GM12878 (cell line): ENCODE data around the gene KCNC4. TPM values are rescaled to one million over a fixed set of nuclear protein-coding genes. Genes with fewer than 3 reads are reported as not detected.

Source experiments
- ATAC-seq: fragments of 200-7000 bp; cut with Tn5 transposase; 3 replicates; pipeline ENCODE4 v1.9.1; 2020; ENCODE audit warnings: mild to moderate bottlenecking, moderate library complexity
- BruUV-seq: library from RNA; stranded (reverse); fragments of 400-500 nt; replicated peaks from 2 replicates; lab custom pipeline; 2021; lab: Mats Ljungman, UMichigan
- CTCF ChIA-PET: fragments of 300-600 bp; sonication (Branson Sonifier 250); formaldehyde crosslinking; extraction: SDS; loops from one replicate; lab custom pipeline; 2021; ENCODE audit warnings: inconsistent platforms; lab: Yijun Ruan, JAX
- POLR2A ChIA-PET: fragments of 350-600 bp; formaldehyde crosslinking; extraction: SDS; loops from one replicate; lab custom pipeline; 2021; ENCODE audit warnings: inconsistent platforms; lab: Charles Lee
- RAD21 ChIA-PET: fragments of 300-600 bp; sonication (Branson Sonifier 250); formaldehyde crosslinking; loops from one replicate; lab custom pipeline; 2023; ENCODE audit warnings: antibody characterized with exemption; ENCODE audit not compliant: unreplicated experiment; lab: Charles Lee
- SMC1A ChIA-PET: fragments of 300-600 bp; sonication (Branson Sonifier 250); formaldehyde crosslinking; loops from one replicate; lab custom pipeline; 2023; ENCODE audit not compliant: unreplicated experiment, uncharacterized antibody; lab: Charles Lee
- DNase-seq: peaks from one replicate; pipeline ENCODE4 v3.0.0-alpha.2; 2011; ENCODE audit warnings: low read depth, low spot score
- FAIRE-seq: peaks from 3 replicates; lab custom pipeline; 2011; peaks lifted over from hg19 to GRCh38; lab: Jason Lieb, UNC
- H2AFZ ChIP-seq: 2 replicates; pipeline ENCODE4 v1.6.0; 2011; ENCODE audit warnings: low read depth, low read length, control low read depth; ENCODE audit not compliant: control insufficient read depth
- H3K27ac ChIP-seq: 2 replicates; pipeline ENCODE4 v1.5.1; 2011; ENCODE audit warnings: control low read depth; ENCODE audit not compliant: control insufficient read depth, insufficient read depth
- H3K27me3 ChIP-seq, 2 experiments: replicated peaks in 1 of 2; 2 replicates each; pipeline versions ENCODE4 v1.6.0 to v1.6.1; 2011; ENCODE audit warnings: low read length in 1 of 2; ENCODE audit not compliant: control insufficient read depth in 2 of 2, insufficient read depth in 2 of 2
- H3K36me3 ChIP-seq, 2 experiments: 2 replicates each; pipeline ENCODE4 v1.5.1; 2011; ENCODE audit warnings: low read length in 1 of 2; ENCODE audit not compliant: control insufficient read depth in 2 of 2, insufficient read depth in 2 of 2
- H3K4me1 ChIP-seq: 2 replicates; pipeline ENCODE4 v1.6.1; 2011; ENCODE audit warnings: mild to moderate bottlenecking, low read length, moderate library complexity, mixed read lengths; ENCODE audit not compliant: control insufficient read depth, insufficient read depth
- H3K4me2 ChIP-seq: 2 replicates; pipeline ENCODE4 v1.6.0; 2011; ENCODE audit warnings: control low read depth; ENCODE audit not compliant: control insufficient read depth, insufficient read depth
- H3K4me3 ChIP-seq: fragments of 200-600 bp; sonication (generic); 2 replicates; pipeline ENCODE4 v1.5.1; 2016
- H3K79me2 ChIP-seq: 2 replicates; pipeline ENCODE4 v1.6.0; 2011; ENCODE audit warnings: low read length; ENCODE audit not compliant: control insufficient read depth, insufficient read depth
- H3K9ac ChIP-seq: 2 replicates; pipeline ENCODE4 v1.8.0; 2011; ENCODE audit warnings: low read length, control low read depth, mixed read lengths; ENCODE audit not compliant: control insufficient read depth, insufficient read depth
- H3K9me3 ChIP-seq: replicated peaks from 3 replicates; pipeline ENCODE4 v1.5.1; 2011; ENCODE audit warnings: mild to moderate bottlenecking, low read length; ENCODE audit not compliant: control insufficient read depth, insufficient read depth
- H4K20me1 ChIP-seq: 2 replicates; pipeline ENCODE4 v1.6.0; 2011; ENCODE audit not compliant: control insufficient read depth, insufficient read depth
- BCL11A ChIP-seq: IDR thresholded peaks from 2 replicates; pipeline ENCODE4 v1.6.1; 2011; ENCODE audit warnings: low read depth, low read length
- BHLHE40 ChIP-seq, 2 experiments: fragments of 450-650 bp in 1 of 2; IDR thresholded peaks; 2 replicates each; pipeline ENCODE4 v1.6.1; 2011 to 2017; ENCODE audit warnings: low read depth in 2 of 2, borderline replicate concordance in 1 of 2, improper control_type of control experiment in 1 of 2, low read length in 1 of 2, mild to moderate bottlenecking in 1 of 2
- CEBPZ ChIP-seq: fragments of 150-350 bp; IDR thresholded peaks from 2 replicates; pipeline ENCODE4 v1.6.1; 2016; ENCODE audit warnings: low read depth, low read length
- DPF2 ChIP-seq: fragments of 450-650 bp; IDR thresholded peaks from 2 replicates; pipeline ENCODE4 v1.6.1; 2017; ENCODE audit warnings: mild to moderate bottlenecking
- E2F4 ChIP-seq: IDR thresholded peaks from 2 replicates; pipeline ENCODE4 v1.6.1; 2012; ENCODE audit warnings: low read depth, low read length, improper control_type of control experiment
- EED ChIP-seq: sonication (generic); IDR thresholded peaks from 2 replicates; pipeline ENCODE4 v1.6.1; 2016; ENCODE audit warnings: antibody characterized with exemption, low read depth
- HSF1 ChIP-seq: fragments of 150-350 bp; IDR thresholded peaks from 2 replicates; pipeline ENCODE4 v1.6.1; 2014; ENCODE audit warnings: mild to moderate bottlenecking, low read depth, low read length
- JUNB ChIP-seq: IDR thresholded peaks from 2 replicates; pipeline ENCODE4 v1.6.1; 2016; ENCODE audit warnings: antibody characterized with exemption, mild to moderate bottlenecking
- NFIC ChIP-seq: IDR thresholded peaks from 2 replicates; pipeline ENCODE4 v1.6.1; 2012; ENCODE audit warnings: low read depth, mild to moderate bottlenecking, inconsistent platforms, low read length, moderate library complexity
- SRF ChIP-seq, 2 experiments: IDR thresholded peaks; 2 replicates each; pipeline ENCODE4 v1.6.1; 2011; ENCODE audit warnings: low read depth in 2 of 2, low read length in 2 of 2, mild to moderate bottlenecking in 1 of 2, moderate library complexity in 1 of 2
- USF2 ChIP-seq: IDR thresholded peaks from 2 replicates; pipeline ENCODE4 v1.6.1; 2011; ENCODE audit warnings: low read depth, low read length, improper control_type of control experiment, borderline replicate concordance
- ZBTB33 ChIP-seq: fragments of 450-650 bp; IDR thresholded peaks from 2 replicates; pipeline ENCODE4 v1.6.1; 2017; ENCODE audit warnings: mild to moderate bottlenecking
- ZNF217 ChIP-seq: fragments of 450-650 bp; IDR thresholded peaks from 2 replicates; pipeline ENCODE4 v1.6.1; 2017; ENCODE audit warnings: antibody characterized with exemption, mild to moderate bottlenecking
- WGBS: methylation state at CpG from one replicate; pipeline ENCODE4 v1.1.6; 2016; ENCODE audit warnings: low lambda C conversion rate; ENCODE audit not compliant: insufficient replicate concordance, insufficient coverage; ENCODE audit errors: missing lambda C conversion rate; 5-methylcytosine and 5-hydroxymethylcytosine counted together
- in situ Hi-C: fragments of 300-500 bp; cut with MboI; formaldehyde crosslinking; loops from 9 replicates; pipeline ENCODE4 v1.14.3; 2018; ENCODE audit warnings: mixed read lengths
- intact Hi-C: fragments of 100-400 bp; cut with micrococcal nuclease; formaldehyde crosslinking; loops from one replicate; pipeline ENCODE4 v1.14.2; 2022; ENCODE audit not compliant: unreplicated experiment
- polyA plus RNA-seq, 11 experiments: library from polyadenylated mRNA; depleted of rRNA in 4 of 11; unstranded in 6 of 11; stranded (reverse) in 5 of 11; fragments of >200 nt; fragmentation: Nextera tagmentation in 4 of 11; fragmentation: Illumina TruSeq in 1 of 11; extraction: Ambion mirVana in 4 of 11; extraction: Trizol in 1 of 11; gene quantifications; 1 replicate in 1 of 11; 2 replicates in 10 of 11; pipeline versions ENCODE4 v1.2.1 to v1.2.3, GENCODE V29; 2011 to 2016; ENCODE audit warnings: inconsistent platforms in 2 of 11, missing spikeins in 2 of 11, low read depth in 1 of 11
- total RNA-seq, 4 experiments: library from RNA; depleted of rRNA in 3 of 4; stranded (reverse); fragments of >200 nt in 3 of 4; fragmentation: Illumina TruSeq in 1 of 4; extraction: Trizol in 1 of 4; gene quantifications; 2 replicates each; pipeline versions ENCODE4 v1.2.1 to v1.2.3, GENCODE V29; 2013 to 2021

The KCNC4 gene
- total and polyA plus RNA-seq, 10 of the 15 experiments (the other 5 are each of a cell fraction or from before 2014, with no cell fraction given) = 0.06 to 1.7 (median 0.36) TPM

- no peak for TF ChIP-seq ZBTB33
- no peak for TF ChIP-seq ZNF217
- TF ChIP-seq EED = no peak
- no peak for TF ChIP-seq CEBPZ
- TF ChIP-seq BCL11A = 0 out of 2 replicates have a peak, but pooled peaks have one; percentile 23
- TF ChIP-seq JUNB = peak; percentile 80
- TF ChIP-seq, all 136 proteins: peak for 11
Measured at GRCh38 chr1:110216844-110217444, 6.8 kb downstream of the KCNC4 start (continued).

GRCh38 chr1:110218137-110218536, 8.0 kb downstream of the KCNC4 start:
- intact Hi-C loops (no loop called here), in situ Hi-C loops (no loop called here)
- Histone ChIP-seq H3K9me3 (no peaks in the 10 kb centered on the region), H3K4me2 (no peak overlapping the region), H3K4me1 (no peaks in the 10 kb centered on the region; the same call in 1 of the 2 replicates), H3K27me3 (no peaks in the 10 kb centered on the region; a peak in 1 of 4 replicates), H4K20me1 (no peaks in the 10 kb centered on the region), H3K9ac (no peak overlapping the region), H3K4me3 (no peak overlapping the region), H2AFZ (no peak overlapping the region), H3K27ac (no peak overlapping the region), H3K36me3 (no peaks in the 10 kb centered on the region), H3K79me2 (no peaks in the 10 kb centered on the region)
- DNase-seq (no peak), FAIRE-seq (no peak), ATAC-seq (no peak)
- ChIA-PET RAD21 (no interaction called here), CTCF (interaction anchor here (2.8 to 18.8 kb wide), 2 partner anchors 10 to 93 kb away, joined by 16 to 753 read pairs; no protein-coding TSS in a partner anchor), POLR2A (no interaction called here), SMC1A (interaction anchor here (1.0 to 1.2 kb wide), 2 partner anchors 9 to 11 kb away, joined by 3 read pairs; no protein-coding TSS in a partner anchor)
- no TSS peak for BruUV-seq
- WGBS = 76% methylated on average over 5 of the region's 5 CpGs
- no peak for TF ChIP-seq NFIC
- no peak for TF ChIP-seq HSF1
- TF ChIP-seq USF2 = no peak
- TF ChIP-seq BHLHE40 (IDR thresholded peaks at IDR 0.05; ENCODE audit: borderline replicate concordance in 1 of 2, low read depth in 2 of 2, low read length in 1 of 2) = no peak
- TF ChIP-seq E2F4 = no peak
- no peak for TF ChIP-seq DPF2
- TF ChIP-seq SRF (IDR thresholded peaks at IDR 0.05; ENCODE audit: low read depth in 2 of 2, low read length in 2 of 2) = no peak
